Raji (cell line): ENCODE results near the gene XYLT2.

Source experiments
- POLR2A ChIP-seq: IDR thresholded peaks from 2 replicates; pipeline ENCODE4 v1.6.1; 2011; ENCODE audit warnings: low read depth, low read length, control low read depth; ENCODE audit not compliant: insufficient read depth

Gene XYLT2

GRCh38 chr17:50345432-50346312, at the start of gene XYLT2:
TSS of gene XYLT2 (plus strand) at chr17:50346126. CDS start at chr17:50346141, 15 bp downstream.
- TF ChIP-seq POLR2A = peak; percentile 87

DNA sequence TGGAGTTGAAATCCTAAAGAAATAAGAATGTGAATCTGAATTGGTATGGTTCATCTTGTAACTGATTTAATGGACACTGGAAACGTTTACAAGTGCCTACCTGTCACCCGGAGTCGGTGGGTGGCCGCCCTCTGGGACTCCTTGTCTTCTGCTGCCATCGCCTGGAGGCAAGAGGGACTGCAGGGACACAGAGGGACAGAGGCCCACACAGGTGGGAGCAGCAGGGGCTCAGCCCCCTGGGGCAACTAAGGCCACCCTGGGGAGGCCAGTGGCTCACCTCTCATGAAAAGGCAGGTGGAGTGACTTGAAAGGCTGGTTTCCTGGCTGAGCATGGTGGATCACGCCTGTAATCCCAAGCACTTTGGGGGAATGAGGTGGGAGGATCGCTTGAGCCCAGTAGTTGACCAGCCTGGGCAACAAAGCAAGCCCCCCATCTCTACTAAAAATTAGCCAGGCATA, 48.5 kb upstream of the XYLT2 start:
- TF ChIP-seq POLR2A = no peak

GRCh38 chr17:50298018-50298417, 47.9 kb upstream of the XYLT2 start:
- TF ChIP-seq POLR2A = no peak

GRCh38 chr17:50299776-50300175, 46.1 kb upstream of the XYLT2 start:
- no peak for TF ChIP-seq POLR2A

DNA sequence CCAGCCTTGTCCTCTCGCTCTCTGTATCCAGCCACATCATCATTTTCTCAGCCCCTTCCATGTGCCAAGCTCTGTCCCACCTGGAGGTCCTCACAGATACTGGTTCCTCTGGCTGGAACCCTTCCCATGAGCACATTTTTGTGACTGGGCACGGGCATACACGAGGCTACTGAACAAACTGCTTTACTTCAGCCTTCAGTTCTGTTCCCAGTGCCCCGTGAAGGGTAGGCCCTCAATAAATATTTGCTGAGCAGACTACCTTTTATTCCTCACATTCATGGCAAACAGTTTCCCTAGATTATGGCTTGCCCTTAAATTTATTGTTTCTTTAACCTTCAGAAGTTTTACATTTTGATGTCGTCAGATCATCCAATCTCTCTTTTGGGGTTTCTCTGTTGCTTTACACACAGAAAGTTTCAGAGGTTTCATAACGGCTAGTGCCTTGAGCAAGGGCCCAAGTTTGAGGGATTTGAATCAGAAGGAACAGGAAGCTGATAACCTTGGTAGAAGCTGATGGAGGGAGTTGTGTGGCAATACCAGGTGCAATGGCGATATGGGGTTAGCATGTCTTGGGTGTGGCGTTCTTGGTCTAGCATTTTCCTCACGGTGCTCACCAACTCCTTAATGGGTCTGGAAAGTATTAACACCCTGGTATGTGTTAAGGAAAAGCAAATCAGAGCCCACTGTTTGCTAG, 43.9 kb upstream of the XYLT2 start:
- TF ChIP-seq POLR2A = no peak

DNA sequence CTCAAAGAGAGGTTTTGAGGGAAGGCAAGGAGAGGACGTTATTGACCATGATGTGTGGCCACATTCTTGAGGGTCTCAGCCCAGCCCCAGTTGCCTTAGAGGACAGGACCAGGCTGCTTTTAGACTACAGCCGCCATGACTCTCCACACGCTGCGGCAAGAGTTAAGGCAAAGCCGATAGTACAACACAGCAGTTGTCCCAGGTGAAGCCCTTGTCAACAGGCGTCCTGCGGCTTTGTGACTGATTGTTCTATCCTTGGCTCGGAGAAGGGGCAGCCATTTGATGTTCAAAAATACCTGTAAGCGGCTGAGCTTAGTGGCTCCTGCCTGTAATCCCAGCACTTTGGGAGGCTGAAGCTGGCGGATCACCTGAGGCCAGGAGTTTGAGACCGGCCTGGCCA, 42.9 kb upstream of the XYLT2 start:
- no peak for TF ChIP-seq POLR2A

DNA sequence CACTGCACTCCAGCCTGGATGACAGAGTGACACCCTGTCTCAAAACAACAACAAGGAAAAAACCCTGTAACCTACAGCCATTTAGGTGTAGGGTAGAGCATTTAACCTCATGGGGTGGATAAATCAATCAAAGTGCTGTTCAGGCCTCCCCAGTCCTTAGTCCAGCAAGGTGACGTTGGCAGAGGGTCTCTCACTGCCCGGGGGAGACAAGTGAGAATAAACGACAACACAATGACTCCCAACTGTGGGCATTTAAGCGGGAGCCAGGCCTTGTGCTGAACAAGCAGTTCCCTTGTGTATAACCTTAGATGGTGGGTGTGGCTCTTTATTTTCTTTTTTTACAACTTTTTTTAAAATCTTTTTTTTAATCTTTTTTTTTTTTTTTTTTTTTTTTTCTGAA, 42.3 kb upstream of the XYLT2 start:
- no peak for TF ChIP-seq POLR2A

GRCh38 chr17:50304781-50305404, 41.0 kb upstream of the XYLT2 start:
- TF ChIP-seq POLR2A = no peak

- no peak for TF ChIP-seq POLR2A
These were observed 38.3 kb upstream of the XYLT2 start for GRCh38 chr17:50307654-50308053.

DNA sequence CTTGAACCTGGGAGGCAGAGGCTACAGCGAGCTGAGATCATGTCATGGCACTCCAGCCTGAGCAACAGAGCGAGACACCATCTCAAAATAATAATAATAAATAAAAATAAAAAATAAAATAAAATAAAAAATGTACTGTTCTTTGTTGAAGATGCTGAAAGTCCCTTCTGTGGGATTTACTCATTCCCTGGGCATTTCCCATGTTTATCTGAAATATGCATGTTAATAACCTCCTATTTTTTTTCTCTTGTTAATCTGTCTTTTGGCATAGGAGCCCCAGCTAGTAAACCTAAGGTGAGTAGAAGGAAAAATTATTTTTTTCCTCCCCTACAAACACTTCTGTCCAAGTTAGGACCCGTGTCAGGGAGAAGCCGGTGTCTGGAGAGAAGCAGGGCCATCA, 37.3 kb upstream of the XYLT2 start:
- no peak for TF ChIP-seq POLR2A

- TF ChIP-seq POLR2A = no peak
These were observed 35.3 kb upstream of the XYLT2 start for GRCh38 chr17:50310455-50311111.

- TF ChIP-seq POLR2A = no peak
These were observed 34.8 kb upstream of the XYLT2 start for GRCh38 chr17:50311112-50311460.

GRCh38 chr17:50311483-50311882, 34.4 kb upstream of the XYLT2 start:
- TF ChIP-seq POLR2A = no peak

- TF ChIP-seq POLR2A = no peak
These were observed 33.6 kb upstream of the XYLT2 start for GRCh38 chr17:50312308-50312707.

DNA sequence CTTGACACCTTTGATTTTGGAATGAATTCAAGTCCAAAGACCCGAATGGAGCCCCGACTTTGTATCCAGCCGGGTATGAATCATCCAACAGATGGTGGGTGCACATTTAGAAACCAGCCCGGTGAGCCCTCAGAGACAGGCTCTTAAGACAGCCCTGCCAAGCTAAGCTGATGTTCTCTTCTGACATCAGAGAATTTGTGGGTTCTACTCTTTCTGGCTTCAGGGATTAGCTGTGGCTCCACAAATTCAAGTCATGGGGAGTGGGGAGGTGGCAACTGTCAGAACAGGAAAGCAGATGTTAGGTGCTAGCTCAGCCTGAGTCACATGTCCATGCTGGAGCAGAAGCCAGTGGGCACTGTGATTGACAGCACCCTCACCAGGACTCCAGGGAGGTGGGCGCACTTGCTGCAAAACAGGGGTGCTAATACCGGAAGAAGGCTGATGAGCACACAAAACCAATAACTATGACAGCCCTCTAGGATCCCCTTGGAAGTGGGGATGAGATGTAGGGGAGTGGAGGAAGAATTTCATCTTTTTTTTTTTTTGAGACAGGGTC, 31.4 kb upstream of the XYLT2 start:
- TF ChIP-seq POLR2A = no peak

- no peak for TF ChIP-seq POLR2A
These were observed 29.8 kb upstream of the XYLT2 start for GRCh38 chr17:50316016-50316587.
